Vagina (tissue), 2 donors: ENCODE measurements around the gene HRH3.

Experiments used
- POLR2A ChIP-seq, 2 donors: fragments of 450-650 bp; IDR thresholded peaks; one replicate each; pipeline ENCODE4 v1.6.1; 2017; ENCODE audit warnings: antibody characterized with exemption in 2 of 2, mild to moderate bottlenecking in 2 of 2, moderate library complexity in 2 of 2
- POLR2AphosphoS5 ChIP-seq, 2 donors: sonication (generic); formaldehyde crosslinking; IDR thresholded peaks; one replicate each; pipeline ENCODE4 v1.9.0; 2017; ENCODE audit warnings: antibody characterized with exemption in 2 of 2, mild to moderate bottlenecking in 2 of 2, low read depth in 1 of 2; ENCODE audit not compliant: insufficient read depth in 1 of 2
- TF ChIP-seq, protein P1 (sequence below), 3 experiments: fragments of 450-650 bp in 2 of 3; fragments of 200-600 bp in 1 of 3; sonication (generic) in 1 of 3; IDR thresholded peaks; one replicate each; pipeline ENCODE4 v1.5.1; 2017 to 2019; ENCODE audit warnings: antibody characterized with exemption in 3 of 3, mild to moderate bottlenecking in 2 of 3, moderate library complexity in 2 of 3

DNA sequence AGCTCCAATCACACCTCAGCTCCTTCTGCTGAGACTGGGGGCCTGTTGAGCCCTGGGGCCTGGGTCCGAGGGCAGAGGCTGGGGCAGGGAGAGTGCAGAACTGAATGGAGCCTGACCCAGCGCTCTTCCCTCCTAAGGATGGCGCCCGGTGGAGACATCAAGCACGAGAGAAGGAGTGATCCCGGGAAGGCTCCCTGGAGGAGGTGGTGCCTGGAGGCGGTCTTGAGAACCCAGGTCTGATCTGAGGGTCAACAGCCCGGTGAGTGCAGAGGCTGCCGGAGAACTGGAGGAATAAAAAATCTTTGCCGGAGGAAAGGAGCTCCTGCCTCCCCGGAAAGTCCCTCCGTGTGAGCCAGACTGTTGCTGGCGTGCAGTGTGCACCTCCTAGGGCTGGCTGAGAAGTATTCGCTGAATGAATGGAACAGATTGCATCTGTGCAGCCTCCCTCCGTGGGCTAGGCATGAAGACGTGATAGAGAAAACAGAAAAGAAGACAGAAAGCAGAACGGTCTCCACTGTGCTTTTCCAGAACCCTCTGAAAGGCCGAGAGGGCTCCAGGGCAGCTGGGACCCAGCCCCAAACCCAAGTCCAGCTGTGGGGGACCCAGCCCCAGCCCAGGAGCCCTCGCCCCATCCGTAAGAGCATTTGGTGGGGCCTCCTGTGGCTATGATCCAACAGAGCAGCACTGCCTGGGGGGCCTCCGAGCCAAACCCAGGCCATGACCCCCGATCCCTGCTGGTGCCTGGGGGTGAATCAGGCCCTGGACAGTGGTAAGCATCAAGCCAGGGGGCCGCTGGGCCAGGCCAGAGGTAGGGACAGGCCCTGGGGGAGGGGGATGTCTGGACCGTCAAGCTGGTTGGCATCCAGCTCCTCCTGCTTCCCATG is 6.9 kb upstream of the HRH3 start:
- TF ChIP-seq, protein P1, sequence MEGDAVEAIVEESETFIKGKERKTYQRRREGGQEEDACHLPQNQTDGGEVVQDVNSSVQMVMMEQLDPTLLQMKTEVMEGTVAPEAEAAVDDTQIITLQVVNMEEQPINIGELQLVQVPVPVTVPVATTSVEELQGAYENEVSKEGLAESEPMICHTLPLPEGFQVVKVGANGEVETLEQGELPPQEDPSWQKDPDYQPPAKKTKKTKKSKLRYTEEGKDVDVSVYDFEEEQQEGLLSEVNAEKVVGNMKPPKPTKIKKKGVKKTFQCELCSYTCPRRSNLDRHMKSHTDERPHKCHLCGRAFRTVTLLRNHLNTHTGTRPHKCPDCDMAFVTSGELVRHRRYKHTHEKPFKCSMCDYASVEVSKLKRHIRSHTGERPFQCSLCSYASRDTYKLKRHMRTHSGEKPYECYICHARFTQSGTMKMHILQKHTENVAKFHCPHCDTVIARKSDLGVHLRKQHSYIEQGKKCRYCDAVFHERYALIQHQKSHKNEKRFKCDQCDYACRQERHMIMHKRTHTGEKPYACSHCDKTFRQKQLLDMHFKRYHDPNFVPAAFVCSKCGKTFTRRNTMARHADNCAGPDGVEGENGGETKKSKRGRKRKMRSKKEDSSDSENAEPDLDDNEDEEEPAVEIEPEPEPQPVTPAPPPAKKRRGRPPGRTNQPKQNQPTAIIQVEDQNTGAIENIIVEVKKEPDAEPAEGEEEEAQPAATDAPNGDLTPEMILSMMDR (IDR thresholded peaks at IDR 0.05), result no peak
- TF ChIP-seq POLR2AphosphoS5 (IDR thresholded peaks at IDR 0.05; ENCODE audit: insufficient read depth in 1 of 2, low read depth in 1 of 2), result no peak
- no peak for TF ChIP-seq POLR2A (IDR thresholded peaks at IDR 0.05)
